ENCODE results near the gene USP28.

- TF ChIP-seq CTCF (IDR thresholded peaks at IDR 0.05) (no peak), EZH2phosphoT487 (IDR thresholded peaks at IDR 0.05) (no peak)
Measured at GRCh38 chr11:113907681-113908080, 32.3 kb upstream of the USP28 start.
